ENCODE data around the gene CSF1.

The CSF1 gene

DNA sequence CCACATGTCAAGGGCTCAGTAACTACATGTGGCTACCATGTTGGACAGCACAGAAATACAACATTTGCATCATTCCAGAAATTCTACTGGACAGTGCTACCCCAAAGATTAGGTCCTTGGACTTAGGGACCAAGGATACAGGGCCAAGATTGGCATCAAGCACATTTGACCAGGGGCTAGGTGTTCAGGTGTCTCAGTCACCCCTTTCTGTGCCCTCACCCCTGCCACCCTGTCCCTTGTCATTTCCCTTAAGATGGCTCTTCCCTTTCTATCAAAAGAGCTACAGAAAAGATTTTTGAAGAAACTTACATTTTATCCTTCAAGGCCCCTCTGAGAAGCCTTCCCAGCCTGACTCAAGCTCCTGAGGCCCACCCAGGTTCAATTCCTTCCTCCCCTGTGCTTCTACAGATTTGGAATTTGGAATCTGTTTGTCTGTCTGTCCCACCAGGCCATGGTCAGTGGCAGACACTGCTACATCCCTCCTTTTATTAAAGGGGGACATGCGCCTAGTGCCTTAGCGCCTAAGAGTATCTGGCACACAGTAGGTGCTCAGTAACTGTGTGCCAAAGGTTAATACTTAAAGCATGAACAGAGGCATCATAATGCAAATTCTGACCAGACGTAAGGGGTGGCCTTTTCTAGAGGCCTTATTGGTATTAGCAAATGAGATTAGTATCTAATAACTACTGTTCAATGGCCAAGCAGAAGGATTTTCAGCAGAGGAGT lies 21.4 kb downstream of the CSF1 start:
- POLR2A ChIA-PET (ENCODE audit: low non-redundant PET) = no interaction called here
- DNase-seq (ENCODE audit: low spot score) = no peak
- H3K27ac ChIP-seq = no peak overlapping the region
- CTCF ChIA-PET = interaction anchor here (0.7 kb wide), 1 partner anchor 292 kb away, joined by 5 read pairs; no protein-coding TSS in a partner anchor
- TF ChIP-seq, protein P1, sequence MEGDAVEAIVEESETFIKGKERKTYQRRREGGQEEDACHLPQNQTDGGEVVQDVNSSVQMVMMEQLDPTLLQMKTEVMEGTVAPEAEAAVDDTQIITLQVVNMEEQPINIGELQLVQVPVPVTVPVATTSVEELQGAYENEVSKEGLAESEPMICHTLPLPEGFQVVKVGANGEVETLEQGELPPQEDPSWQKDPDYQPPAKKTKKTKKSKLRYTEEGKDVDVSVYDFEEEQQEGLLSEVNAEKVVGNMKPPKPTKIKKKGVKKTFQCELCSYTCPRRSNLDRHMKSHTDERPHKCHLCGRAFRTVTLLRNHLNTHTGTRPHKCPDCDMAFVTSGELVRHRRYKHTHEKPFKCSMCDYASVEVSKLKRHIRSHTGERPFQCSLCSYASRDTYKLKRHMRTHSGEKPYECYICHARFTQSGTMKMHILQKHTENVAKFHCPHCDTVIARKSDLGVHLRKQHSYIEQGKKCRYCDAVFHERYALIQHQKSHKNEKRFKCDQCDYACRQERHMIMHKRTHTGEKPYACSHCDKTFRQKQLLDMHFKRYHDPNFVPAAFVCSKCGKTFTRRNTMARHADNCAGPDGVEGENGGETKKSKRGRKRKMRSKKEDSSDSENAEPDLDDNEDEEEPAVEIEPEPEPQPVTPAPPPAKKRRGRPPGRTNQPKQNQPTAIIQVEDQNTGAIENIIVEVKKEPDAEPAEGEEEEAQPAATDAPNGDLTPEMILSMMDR (conservative IDR thresholded peaks at IDR 0.05; ENCODE audit: low read depth) = no peak

DNA sequence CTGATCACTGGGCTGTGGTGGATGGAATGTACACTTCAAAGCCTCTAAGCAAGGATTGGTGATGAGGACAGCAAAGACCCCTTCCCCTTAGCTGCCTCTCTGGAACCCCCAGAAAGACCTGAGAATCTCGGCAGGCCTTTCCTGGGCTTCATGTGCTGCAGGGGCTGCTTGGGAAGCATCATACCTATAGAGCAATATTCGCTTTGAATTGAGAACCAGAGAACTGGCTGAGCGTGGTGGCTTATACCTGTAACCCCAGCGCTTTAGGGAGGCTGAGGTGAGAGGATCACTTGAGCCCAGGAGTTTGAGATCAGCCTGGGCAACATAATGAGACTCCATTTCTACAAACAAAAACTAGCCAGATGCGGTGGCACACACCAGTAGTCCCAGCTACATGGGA lies 22.0 kb downstream of the CSF1 start:
- ChIA-PET CTCF (no interaction called here), POLR2A (ENCODE audit: low non-redundant PET) (no interaction called here)
- no peak for DNase-seq (ENCODE audit: low spot score)
- H3K27ac ChIP-seq = no peak overlapping the region
- TF ChIP-seq, protein P1 (conservative IDR thresholded peaks at IDR 0.05; ENCODE audit: low read depth) = no peak

DNA sequence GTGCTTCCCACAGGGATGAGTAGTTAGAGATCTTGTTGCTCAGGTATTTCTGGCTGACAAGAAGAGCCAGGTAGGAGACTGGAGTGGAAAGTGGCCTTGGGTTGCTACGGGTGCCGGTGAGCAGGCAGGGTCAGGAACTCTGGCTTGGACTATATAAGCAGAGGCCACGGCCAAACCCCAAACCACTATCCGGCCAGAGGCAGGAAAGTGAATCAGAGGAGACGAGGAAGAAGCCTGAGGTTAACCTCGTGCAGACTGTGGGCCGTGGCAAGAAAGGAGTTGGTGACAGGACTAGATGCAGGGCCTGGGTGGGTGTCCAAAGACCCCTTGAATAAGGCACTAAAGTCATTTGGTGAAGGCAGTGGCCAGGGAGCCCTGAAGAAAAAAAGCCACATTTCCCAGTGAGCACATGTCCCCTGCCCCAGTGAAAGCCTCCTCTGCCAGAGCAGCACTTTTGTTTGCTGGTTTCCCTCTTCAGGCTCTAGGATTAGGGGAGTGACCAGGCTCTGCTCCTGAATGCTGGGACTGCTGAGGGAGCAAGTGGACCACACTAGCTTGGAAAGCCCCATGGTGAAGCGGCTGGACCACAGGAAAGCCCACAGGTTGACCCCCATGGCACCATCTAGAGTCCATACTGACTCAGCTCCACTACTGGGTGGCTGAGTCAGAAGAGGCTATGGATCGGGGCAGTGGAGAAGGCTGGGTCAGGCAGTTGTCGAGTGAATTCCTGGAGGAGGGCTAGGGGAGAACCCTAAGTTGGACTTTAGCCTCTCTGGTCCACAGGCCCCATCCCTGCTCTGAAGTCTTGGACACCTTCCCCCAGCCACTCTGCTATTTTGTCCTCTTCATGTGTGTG lies 23.4 kb downstream of the CSF1 start:
- POLR2A ChIA-PET (ENCODE audit: low non-redundant PET) = no interaction called here
- CTCF ChIA-PET = no interaction called here
- H3K27ac ChIP-seq = no peak overlapping the region

DNA sequence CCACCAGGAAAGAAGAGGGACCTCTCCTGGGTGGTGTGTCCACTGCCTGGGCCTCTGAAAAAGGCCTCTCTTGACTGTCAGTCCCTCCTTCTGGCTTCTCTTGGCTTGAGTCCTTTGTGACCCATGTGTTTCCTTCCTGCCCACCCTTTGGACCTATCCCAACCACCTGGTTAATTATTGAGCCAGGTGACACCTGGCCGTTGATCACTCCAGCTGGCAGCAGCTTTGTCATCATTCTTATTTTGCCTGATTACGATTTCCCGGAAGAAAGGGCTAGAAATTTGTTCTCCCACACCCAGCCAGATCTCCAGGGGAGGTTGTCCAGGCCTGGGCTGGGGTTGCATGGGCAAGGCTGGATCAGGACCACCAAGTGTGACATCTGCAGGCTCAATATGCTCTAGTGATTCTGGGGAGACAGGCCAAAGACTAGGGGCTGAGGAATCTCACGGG lies 24.8 kb downstream of the CSF1 start:
- DNase-seq (ENCODE audit: low spot score) = no peak
- ChIA-PET POLR2A (ENCODE audit: low non-redundant PET) (no interaction called here), CTCF (no interaction called here)
- TF ChIP-seq, protein P1 (conservative IDR thresholded peaks at IDR 0.05; ENCODE audit: low read depth) = no peak
- no peak overlapping the region for H3K27ac ChIP-seq

More for the DNA sequence above, 23.4 kb downstream of the CSF1 start:
- TF ChIP-seq, protein P1 (conservative IDR thresholded peaks at IDR 0.05; ENCODE audit: low read depth) = no peak
- no peak for DNase-seq (ENCODE audit: low spot score)

DNA sequence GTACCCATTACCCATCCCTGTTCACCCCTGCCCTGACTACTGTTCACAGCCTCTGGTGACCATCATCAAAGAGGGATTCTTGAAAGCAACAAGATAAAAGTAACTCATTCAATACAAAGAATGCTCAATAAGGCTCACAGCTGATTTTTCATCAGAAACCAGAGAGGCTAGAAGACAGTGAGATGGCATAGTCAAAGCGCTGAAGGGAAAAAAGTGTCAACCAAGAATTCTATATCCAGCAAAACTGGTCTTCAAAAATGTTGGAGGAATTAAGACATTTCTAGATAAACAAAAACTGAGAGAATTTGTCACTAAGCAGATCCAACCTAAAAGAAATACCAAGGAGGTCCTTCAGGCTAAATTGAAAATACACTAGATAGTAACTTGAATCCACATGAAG lies 27.1 kb downstream of the CSF1 start:
- CTCF ChIA-PET = no interaction called here
- no peak for DNase-seq (ENCODE audit: low spot score)
- H3K27ac ChIP-seq = no peak overlapping the region
- TF ChIP-seq, protein P1 (conservative IDR thresholded peaks at IDR 0.05; ENCODE audit: low read depth) = no peak
- POLR2A ChIA-PET (ENCODE audit: low non-redundant PET) = no interaction called here

DNA sequence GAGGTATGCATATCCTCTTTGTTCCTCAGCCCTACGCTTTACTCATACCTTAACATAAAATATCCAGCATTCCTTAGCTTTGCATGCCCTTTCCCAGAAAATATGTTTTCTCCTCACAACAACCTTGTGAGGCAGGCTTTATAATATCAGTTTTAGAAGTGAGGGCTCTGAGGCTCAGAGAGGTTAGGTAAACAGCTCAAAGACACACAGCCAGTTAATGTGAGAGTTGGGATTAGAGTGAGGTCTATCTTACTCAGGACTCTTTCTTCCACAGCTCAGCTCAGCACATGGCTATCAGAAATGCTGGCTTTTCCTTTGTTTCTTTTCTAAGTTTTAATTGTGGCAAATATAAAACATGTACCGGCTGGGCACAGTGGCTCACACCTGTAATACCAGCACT lies 27.9 kb downstream of the CSF1 start:
- CTCF ChIA-PET = no interaction called here
- H3K27ac ChIP-seq = no peak overlapping the region
- no peak for DNase-seq (ENCODE audit: low spot score)
- TF ChIP-seq, protein P1 (conservative IDR thresholded peaks at IDR 0.05; ENCODE audit: low read depth) = no peak
- POLR2A ChIA-PET (ENCODE audit: low non-redundant PET) = no interaction called here

Data from RWPE1 (cell line).